ENCODE data around the gene PRSS35. TPM values are rescaled to one million over a fixed set of nuclear protein-coding genes. Genes with fewer than 3 reads are reported as not detected.
"Not testable (repeated sequence)": the region's sequence is repeated elsewhere in the genome, so short reads cannot be mapped to it uniquely, and the experiment has no call there.

Gene PRSS35
- total RNA-seq, 1 donor from 2014 or later: 1.3 TPM

DNA sequence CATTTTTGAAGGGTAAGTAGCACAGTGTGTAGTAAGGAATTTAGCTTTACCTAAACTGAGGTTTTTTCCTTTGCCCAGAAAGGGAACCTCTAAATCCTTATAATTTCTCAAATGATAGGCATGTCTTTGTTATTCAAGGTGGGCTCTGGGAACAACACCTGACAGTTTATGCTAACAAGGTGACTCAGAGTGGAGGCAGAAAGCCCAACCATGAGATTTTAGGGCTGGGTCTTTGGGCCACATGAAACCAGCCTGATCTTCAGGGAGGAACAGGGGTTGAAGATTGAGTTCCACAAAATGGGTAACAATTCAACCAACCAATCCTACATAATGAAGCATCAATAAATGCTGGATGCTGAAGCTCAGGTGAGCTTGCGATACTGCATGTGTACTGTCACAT lies 46.6 kb downstream of the PRSS35 start:
- no peak for DNase-seq (ENCODE audit: low spot score)
- H3K4me3 Mint-ChIP-seq (ENCODE audit: unreplicated experiment): no peak overlapping the region

DNA sequence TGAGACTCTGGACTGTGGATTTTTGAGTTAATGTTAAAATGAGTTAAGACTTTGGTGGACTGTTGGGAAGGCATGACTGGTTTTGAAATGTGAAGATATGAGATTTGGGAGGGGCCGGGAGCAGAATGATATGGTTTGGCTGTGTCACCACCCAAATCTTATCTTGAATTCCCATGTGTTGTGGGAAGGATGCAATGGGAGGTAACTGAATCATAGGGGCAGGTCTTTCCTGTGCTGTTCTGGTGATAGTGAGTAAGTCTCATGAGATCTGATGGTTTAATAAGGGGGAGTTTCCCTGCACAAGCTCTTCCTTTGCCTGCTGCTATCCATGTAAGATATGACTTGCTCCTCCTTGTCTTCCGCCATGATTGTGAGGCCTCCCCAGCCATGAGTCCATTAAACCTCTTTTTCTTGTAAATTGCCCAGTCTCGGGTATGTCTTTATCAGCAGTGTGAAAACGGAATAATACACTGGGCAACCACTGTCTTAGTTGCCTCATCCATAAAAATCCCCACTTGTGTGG lies 59.4 kb downstream of the PRSS35 start:
- not testable (repeated sequence) for H3K4me3 Mint-ChIP-seq (ENCODE audit: unreplicated experiment); H3K27me3 Mint-ChIP-seq (ENCODE audit: unreplicated experiment); DNase-seq (ENCODE audit: low spot score); H3K4me1 Mint-ChIP-seq (ENCODE audit: unreplicated experiment); H3K36me3 Mint-ChIP-seq (ENCODE audit: low read depth, unreplicated experiment); H3K9me3 Mint-ChIP-seq (ENCODE audit: unreplicated experiment); H3K27ac Mint-ChIP-seq (ENCODE audit: unreplicated experiment)

More for the DNA sequence above, 46.6 kb downstream of the PRSS35 start:
- Mint-ChIP-seq H3K4me1 (ENCODE audit: unreplicated experiment) (no peaks in the 10 kb centered on the region), H3K27me3 (ENCODE audit: unreplicated experiment) (peaks cover 1% of the 10 kb centered on the region), H3K27ac (ENCODE audit: unreplicated experiment) (no peak overlapping the region), H3K36me3 (ENCODE audit: low read depth, unreplicated experiment) (peaks cover 4% of the 10 kb centered on the region), H3K9me3 (ENCODE audit: unreplicated experiment) (no peaks in the 10 kb centered on the region)
- TF ChIP-seq, protein P1, sequence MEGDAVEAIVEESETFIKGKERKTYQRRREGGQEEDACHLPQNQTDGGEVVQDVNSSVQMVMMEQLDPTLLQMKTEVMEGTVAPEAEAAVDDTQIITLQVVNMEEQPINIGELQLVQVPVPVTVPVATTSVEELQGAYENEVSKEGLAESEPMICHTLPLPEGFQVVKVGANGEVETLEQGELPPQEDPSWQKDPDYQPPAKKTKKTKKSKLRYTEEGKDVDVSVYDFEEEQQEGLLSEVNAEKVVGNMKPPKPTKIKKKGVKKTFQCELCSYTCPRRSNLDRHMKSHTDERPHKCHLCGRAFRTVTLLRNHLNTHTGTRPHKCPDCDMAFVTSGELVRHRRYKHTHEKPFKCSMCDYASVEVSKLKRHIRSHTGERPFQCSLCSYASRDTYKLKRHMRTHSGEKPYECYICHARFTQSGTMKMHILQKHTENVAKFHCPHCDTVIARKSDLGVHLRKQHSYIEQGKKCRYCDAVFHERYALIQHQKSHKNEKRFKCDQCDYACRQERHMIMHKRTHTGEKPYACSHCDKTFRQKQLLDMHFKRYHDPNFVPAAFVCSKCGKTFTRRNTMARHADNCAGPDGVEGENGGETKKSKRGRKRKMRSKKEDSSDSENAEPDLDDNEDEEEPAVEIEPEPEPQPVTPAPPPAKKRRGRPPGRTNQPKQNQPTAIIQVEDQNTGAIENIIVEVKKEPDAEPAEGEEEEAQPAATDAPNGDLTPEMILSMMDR (IDR thresholded peaks at IDR 0.05; ENCODE audit: unreplicated experiment): no peak

DNA sequence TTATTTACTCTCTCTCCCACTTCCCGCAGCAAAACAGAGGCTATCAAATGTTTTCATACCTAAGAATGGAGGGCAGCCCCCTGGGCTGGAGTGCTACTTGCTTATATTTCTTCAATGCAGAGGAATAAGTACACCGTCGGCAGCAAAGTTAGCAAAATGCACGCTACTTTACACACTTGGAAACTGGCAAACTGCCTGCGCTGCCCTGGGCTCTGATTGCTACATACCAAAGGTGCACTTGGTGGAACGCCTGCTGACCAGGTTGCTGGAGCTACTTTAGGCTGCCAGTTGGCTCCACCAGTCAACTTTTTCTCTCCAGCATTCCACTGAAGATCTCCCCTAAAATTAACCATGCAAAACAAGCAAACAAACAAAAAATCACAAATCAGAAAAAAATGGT lies 62.4 kb downstream of the PRSS35 start:
- Mint-ChIP-seq H3K27me3 (ENCODE audit: unreplicated experiment) (no peaks in the 10 kb centered on the region), H3K9me3 (ENCODE audit: unreplicated experiment) (no peaks in the 10 kb centered on the region), H3K4me3 (ENCODE audit: unreplicated experiment) (no peak overlapping the region), H3K27ac (ENCODE audit: unreplicated experiment) (no peak overlapping the region), H3K4me1 (ENCODE audit: unreplicated experiment) (peaks cover 3% of the 10 kb centered on the region), H3K36me3 (ENCODE audit: low read depth, unreplicated experiment) (no peaks in the 10 kb centered on the region)
- DNase-seq (ENCODE audit: low spot score): no peak
- TF ChIP-seq, protein P1 (IDR thresholded peaks at IDR 0.05; ENCODE audit: unreplicated experiment): no peak

Other genes starting within 250 kb of the PRSS35 start
- 13.4 TPM for gene ME1, start 81.5 kb upstream of the PRSS35 start, total RNA-seq (ENCODE audit: unreplicated experiment)
- gene SNAP91, start 196.6 kb downstream of the PRSS35 start, total RNA-seq (ENCODE audit: unreplicated experiment): 1.5 TPM

Measured in endothelial cell (in vitro differentiated cells).